ENCODE data around the gene KRTAP1-1.
"Not testable (repeated sequence)": the region's sequence is repeated elsewhere in the genome, so short reads cannot be mapped to it uniquely, and the experiment has no call there.

Gene KRTAP1-1

GRCh38 chr17:41054556-41054955, 13.3 kb upstream of the KRTAP1-1 start:
- not testable (repeated sequence) for DNase-seq

DNA sequence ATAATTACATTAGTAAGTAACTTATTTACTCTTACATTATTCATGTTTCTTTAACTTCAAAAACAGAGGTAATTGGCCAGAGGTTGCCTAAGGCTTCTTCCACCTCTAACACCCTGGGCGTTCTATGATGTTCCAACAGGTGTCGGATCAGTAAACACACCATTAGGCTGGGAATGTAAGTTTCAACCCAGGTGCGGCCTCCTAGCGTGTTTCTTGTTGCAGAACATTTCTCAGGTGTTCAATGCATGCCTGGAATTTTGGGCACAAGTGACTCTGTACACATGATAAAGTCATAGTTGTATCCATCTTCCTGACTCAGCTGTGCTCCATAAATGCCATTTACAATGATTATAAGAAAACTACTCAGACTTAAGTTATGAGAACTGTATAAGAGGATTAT, 12.8 kb upstream of the KRTAP1-1 start:
- no peak for DNase-seq

- DNase-seq = no peak
Measured at GRCh38 chr17:41052566-41052965, 11.3 kb upstream of the KRTAP1-1 start.

DNA sequence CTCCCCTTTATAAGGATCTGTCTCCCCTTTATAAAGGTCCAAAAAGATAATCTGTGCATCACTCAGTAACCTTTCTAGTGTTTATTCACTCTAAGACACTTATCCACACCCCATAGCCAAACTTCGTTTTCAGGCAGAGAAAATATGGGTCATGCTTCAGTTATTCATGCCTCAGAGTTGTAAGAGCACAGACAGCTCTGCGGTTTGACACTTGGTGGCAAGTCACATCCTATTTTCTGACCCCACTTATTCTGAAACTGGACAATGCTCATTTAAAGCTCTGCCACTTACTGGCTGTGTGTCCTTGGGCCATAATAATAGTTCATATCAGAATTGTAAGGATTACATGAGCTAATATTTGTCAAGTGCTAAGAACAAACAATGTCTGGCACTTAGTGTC, 7.9 kb upstream of the KRTAP1-1 start:
- DNase-seq = no peak

DNA sequence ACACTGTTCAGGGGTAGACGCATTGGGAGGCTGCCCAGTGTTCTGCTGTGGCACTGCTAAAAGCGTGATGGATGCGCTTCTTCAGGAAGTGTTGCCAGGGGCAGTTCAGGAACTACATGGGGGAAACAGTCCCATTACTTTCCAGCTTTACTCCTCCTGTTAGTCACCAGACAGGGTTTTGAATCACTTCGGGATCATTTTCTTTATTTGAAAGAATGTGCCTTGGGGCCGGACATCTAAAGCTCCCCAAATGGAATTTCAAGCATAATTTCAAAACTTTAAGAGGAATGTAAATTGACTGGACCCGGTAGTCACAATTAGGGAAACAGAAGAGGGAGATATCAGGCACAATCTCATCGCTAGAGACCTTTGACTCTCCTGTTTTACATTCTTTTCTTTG, 7.2 kb upstream of the KRTAP1-1 start:
- DNase-seq = no peak

- DNase-seq = not testable (repeated sequence)
Measured at GRCh38 chr17:41046735-41047465, 5.7 kb upstream of the KRTAP1-1 start, which contains the start of gene KRTAP2-1. KRTAP2-1 (minus strand) TSS chr17:41047316; CDS start chr17:41047267, 49 bp downstream.

- DNase-seq = no peak
Measured at GRCh38 chr17:41042953-41043352, 1.7 kb upstream of the KRTAP1-1 start.

DNA sequence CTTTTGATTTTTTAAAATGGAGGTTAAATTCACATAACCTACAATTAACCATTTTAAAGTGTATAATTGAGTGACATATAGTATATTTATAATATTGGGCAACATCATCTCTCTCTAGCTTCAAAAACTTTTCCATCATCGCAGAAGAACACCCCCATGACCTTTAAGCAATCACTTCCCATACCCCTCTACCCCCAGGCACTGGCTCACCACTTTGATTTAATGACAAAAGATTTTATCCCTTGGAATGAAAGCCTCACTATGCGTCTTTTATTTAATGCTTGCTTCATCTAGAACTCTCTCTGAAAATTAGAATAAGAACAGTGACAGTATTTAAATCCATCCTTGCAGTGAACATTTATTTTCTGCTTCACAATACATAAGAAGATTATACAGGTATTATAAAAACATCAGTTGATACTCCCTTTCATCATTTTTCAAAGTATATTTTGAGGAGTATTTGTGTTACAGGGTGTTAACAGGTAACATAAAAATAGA, 3.3 kb downstream of the KRTAP1-1 start:
- DNase-seq = no peak

DNA sequence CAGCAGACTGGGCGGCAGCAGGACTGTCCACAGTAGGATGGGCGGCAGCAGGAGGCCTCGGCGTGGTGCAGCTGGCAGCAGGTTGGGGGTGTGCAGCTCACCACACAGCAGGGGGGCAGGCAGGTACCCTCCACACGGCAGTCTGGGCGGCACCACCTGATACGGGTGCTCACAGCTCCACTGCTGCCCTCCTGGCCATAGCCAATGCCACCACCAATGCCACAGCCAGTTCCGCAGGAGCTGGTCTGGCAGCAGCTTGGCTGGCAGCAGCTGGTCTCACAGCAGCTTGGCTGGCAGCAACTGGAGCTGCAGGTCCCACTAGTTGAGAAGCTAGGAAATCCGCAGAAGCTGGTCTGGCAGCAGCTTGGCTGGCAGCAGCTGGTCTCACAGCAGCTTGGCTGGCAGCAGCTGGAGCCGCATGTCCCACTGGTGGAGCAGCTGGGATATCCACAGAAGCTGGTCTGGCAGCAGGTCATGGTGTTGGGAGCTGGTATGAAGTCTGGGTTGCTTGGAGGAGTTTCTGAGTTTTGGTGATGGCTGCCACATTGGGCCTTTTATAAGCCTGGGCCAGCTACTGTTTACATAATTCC, 6.8 kb downstream of the KRTAP1-1 start, which contains the start of gene KRTAP1-3:
TSS of gene KRTAP1-3 (minus strand) at position 529 of the 590 bp plus-strand sequence. CDS start at position 476, 53 bp downstream.
- DNase-seq = not testable (repeated sequence)

GRCh38 chr17:41029633-41030245, 11.5 kb downstream of the KRTAP1-1 start, which contains the start of gene KRTAP1-4:
KRTAP1-4 (minus strand) TSS chr17:41030195; CDS start chr17:41030078, 117 bp downstream.
- no peak for DNase-seq

- no peak for DNase-seq
Measured at GRCh38 chr17:41026715-41027471, 14.4 kb downstream of the KRTAP1-1 start, which contains the start of gene KRTAP1-5. KRTAP1-5 (minus strand) TSS chr17:41027208; CDS start chr17:41027155, 53 bp downstream.

DNA sequence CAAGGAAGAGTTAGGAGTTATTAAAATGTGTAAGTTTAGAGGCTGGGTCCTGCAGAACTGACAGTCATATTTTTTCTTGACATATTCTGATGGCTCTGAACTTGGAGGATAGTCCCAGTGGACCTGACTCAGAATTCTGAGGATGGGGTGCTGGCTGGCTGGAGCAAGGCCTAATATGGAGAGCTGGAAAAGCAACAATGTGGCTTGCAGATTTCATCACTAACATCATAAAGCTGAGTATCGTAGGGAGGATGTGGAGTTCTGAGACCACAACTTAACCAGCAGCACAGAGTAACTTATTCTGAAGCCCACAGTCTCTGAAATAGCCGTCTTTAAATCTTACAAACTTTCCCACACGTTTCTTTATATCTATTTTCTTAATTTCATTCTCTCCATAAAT, 16.6 kb downstream of the KRTAP1-1 start:
- no peak for DNase-seq

- no peak for DNase-seq
Measured at GRCh38 chr17:41020336-41020735, 20.9 kb downstream of the KRTAP1-1 start.

- no peak for DNase-seq
Measured at GRCh38 chr17:41019415-41019814, 21.8 kb downstream of the KRTAP1-1 start.

DNA sequence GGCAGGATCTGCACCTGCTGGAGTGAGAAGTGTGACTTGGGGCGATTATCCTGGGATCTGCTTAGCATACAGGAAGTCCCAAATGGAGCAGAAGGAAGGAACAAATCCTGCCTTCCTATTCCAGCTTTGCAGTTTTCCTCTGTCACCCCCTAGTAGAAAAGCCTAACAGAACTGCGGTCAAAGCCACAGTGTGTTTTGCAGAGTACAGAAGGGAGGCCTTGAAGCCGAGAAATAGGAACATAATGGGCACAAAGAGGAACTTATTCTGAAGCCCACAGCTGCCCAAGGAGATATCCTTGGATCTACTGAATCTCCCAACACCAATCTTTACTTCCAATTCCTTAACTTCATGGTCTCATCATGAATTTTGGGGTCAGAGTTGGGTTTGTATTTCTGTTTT, 22.7 kb downstream of the KRTAP1-1 start:
- no peak for DNase-seq

- DNase-seq = no peak
Measured at GRCh38 chr17:41016578-41017215, 24.6 kb downstream of the KRTAP1-1 start.

DNA sequence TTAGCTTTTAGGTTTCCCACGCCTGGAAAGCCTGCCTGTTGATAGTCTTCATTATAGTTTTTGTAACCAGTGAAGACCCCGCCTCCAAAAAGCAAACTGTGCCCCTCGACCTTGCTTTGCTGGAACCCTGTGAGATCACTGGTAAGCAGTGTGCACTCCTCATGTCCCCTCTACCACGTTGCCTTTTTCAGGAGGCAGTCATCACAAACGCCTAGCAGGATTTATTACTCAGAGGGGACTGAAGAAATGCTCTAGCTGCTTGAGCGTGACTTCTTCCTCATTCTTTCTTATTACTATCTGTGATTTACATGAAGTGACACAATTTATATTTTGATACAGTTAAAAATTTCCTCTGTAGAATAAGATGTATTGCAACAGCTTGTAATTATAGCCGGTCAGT, 25.8 kb downstream of the KRTAP1-1 start:
- no peak for DNase-seq

DNA sequence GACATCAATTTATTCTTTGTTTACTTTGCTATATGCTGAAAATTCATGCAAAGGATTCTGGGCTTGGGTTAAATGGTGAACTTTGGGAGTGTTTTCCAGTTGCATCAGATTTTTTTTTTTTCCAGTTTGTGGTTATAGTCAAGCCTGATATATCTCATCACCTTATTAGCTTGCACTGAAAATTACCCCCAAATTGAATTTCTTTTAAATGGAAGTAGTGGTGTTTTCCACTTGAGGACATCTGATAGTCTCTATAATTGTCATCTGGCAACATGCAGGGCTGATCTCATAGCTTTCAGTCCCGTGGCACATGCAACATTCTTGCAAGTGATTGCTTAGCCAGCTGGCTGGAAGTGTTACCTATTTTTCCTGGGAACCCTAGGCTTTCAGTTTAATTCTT, 27.6 kb downstream of the KRTAP1-1 start:
- no peak for DNase-seq

DNA sequence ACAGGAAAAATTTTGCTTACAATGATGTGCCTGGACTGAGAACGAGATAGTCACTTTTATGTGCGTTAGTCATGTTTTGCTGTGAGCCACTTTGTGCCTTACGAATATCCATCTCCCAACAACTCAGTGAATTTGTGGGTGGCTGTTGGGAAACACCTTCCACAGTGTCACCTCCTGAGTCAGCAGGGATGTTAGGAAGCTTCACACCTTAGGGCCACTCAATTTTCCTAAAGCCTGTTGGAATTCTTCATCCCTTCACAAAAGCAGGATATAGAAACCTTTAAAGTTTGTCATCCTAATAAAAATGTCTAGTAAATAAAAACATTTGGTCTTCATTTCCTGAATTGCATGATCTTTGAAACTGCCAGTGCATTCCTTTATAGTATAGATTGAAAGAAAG, 28.1 kb downstream of the KRTAP1-1 start:
- no peak for DNase-seq

GRCh38 chr17:41012326-41013120, 28.7 kb downstream of the KRTAP1-1 start:
- DNase-seq = no peak

DNA sequence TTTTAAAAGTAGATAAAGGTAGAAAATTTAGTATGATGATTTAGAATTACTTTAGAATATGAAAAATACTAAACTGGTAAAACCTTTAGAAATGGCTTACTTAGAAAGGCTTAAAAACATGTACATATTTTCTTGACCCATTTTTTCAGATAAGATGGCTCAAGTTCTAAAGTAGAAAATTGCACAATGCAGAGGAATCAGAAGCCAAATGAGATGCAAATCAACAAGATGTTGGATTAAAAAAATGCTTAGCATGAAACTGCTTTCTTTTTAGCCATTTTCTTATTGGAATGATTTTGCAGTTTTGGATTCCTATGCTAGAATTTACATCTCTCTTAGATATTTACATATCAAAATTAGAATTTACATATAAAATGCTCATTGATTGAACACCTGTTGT, 30.8 kb downstream of the KRTAP1-1 start:
- DNase-seq = no peak
